Measurements from ENCODE around the gene ZC3H18.

GRCh38 chr16:88526008-88526905 is 43.9 kb upstream of the ZC3H18 start:
- TF ChIP-seq CTCF (conservative IDR thresholded peaks at IDR 0.05 in 1 of 2, IDR thresholded peaks at IDR 0.05 in 1 of 2; ENCODE audit: low read depth in 1 of 2, low read length in 2 of 2) (no peak), EZH2 (IDR thresholded peaks at IDR 0.05; ENCODE audit: low read length, missing control alignments) (no peak)
